K562 (cell line): ENCODE data around the gene SMYD1. TPM values are rescaled to one million over a fixed set of nuclear protein-coding genes. Genes with fewer than 3 reads are reported as not detected.
A peak's percentile ranks its signal among the peaks of the same experiment; 100 is the strongest.

Experiments
- ATAC-seq: fragments of 200-7000 bp; cut with Tn5 transposase; 3 replicates; pipeline ENCODE4 v1.9.1; 2020; ENCODE audit warnings: moderate library complexity
- BruUV-seq: library from RNA; stranded (reverse); fragments of 400-500 nt; replicated peaks from 2 replicates; lab custom pipeline; 2021; lab: Mats Ljungman, UMichigan
- CTCF ChIA-PET: fragments of 300-600 bp; formaldehyde crosslinking; extraction: SDS; loops from one replicate; lab custom pipeline; 2021; ENCODE audit warnings: low intra/inter-chr PET ratio; lab: Yijun Ruan, JAX
- POLR2A ChIA-PET: fragments of 300-600, 350-650 bp; sonication (Branson Sonifier 250); formaldehyde crosslinking; extraction: SDS; loops from one replicate; lab custom pipeline; 2021; ENCODE audit warnings: antibody characterized with exemption, inconsistent platforms; lab: Yijun Ruan, JAX
- DNase-seq, 4 experiments: peaks; one replicate each; pipeline versions ENCODE4 v3.0.0 to v3.0.0-alpha.2; 2011 to 2018; ENCODE audit warnings: low spot score in 3 of 4, mixed read lengths in 3 of 4; ENCODE audit errors: extremely low read depth in 1 of 4
- FAIRE-seq: peaks from 2 replicates; lab custom pipeline; 2011; peaks lifted over from hg19 to GRCh38; lab: Jason Lieb, UNC
- H2AFZ ChIP-seq: 2 replicates; pipeline ENCODE4 v1.6.0; 2011; ENCODE audit warnings: low read depth, low read length, control low read depth, inconsistent platforms
- H3K27ac ChIP-seq: fragments of 200-600 bp; 3 replicates; pipeline ENCODE4 v1.8.0; 2011; ENCODE audit warnings: low read depth, mild to moderate bottlenecking, control low read depth, inconsistent platforms, low read length, moderate library complexity, mixed read lengths; ENCODE audit errors: extremely low read depth
- H3K27me3 ChIP-seq, 2 experiments: fragments of 300-600 bp in 1 of 2; 2 replicates in 1 of 2; 3 replicates in 1 of 2; pipeline versions ENCODE4 v1.6.0 to v1.8.0; 2011; ENCODE audit warnings: inconsistent platforms in 2 of 2, low read length in 2 of 2, mild to moderate bottlenecking in 1 of 2, mixed read lengths in 1 of 2, moderate library complexity in 1 of 2; ENCODE audit not compliant: control insufficient read depth in 2 of 2, insufficient read depth in 2 of 2
- H3K36me3 ChIP-seq: fragments of 300-600 bp; 3 replicates; pipeline ENCODE4 v1.8.0; 2011; ENCODE audit warnings: mild to moderate bottlenecking, low read length, inconsistent platforms; ENCODE audit not compliant: control insufficient read depth, insufficient read depth
- H3K4me1 ChIP-seq, 2 experiments: fragments of 200-600 bp in 1 of 2; replicated peaks in 1 of 2; 2 replicates in 1 of 2; 3 replicates in 1 of 2; pipeline versions ENCODE4 v1.5.1 to v1.8.0; 2011; ENCODE audit warnings: inconsistent platforms in 2 of 2, low read length in 2 of 2, mild to moderate bottlenecking in 1 of 2, mixed read lengths in 1 of 2, moderate library complexity in 1 of 2; ENCODE audit not compliant: control insufficient read depth in 2 of 2, insufficient read depth in 2 of 2
- H3K4me2 ChIP-seq: 2 replicates; pipeline ENCODE4 v1.6.1; 2011; ENCODE audit warnings: low read length, control low read depth, inconsistent platforms, mixed read lengths; ENCODE audit not compliant: insufficient read depth
- H3K4me3 ChIP-seq: fragments of 200-600 bp; sonication (generic), shearing (Covaris generic); 2 replicates; pipeline ENCODE4 v1.5.1; 2016; ENCODE audit warnings: control low read depth, inconsistent platforms
- H3K79me2 ChIP-seq: fragments of 200-600 bp; 3 replicates; pipeline ENCODE4 v1.8.0; 2011; ENCODE audit warnings: low read length, inconsistent platforms; ENCODE audit not compliant: control insufficient read depth, insufficient read depth
- H3K9ac ChIP-seq, 2 experiments: 2 replicates each; pipeline versions ENCODE4 v1.6.0 to v1.6.1; 2011; ENCODE audit warnings: low read depth in 2 of 2, low read length in 2 of 2, control low read depth in 1 of 2, inconsistent platforms in 1 of 2, mild to moderate bottlenecking in 1 of 2, mixed read lengths in 1 of 2; ENCODE audit not compliant: insufficient read depth in 1 of 2
- H3K9me1 ChIP-seq: one replicate; pipeline ENCODE4 v1.6.0; 2011; ENCODE audit warnings: inconsistent platforms, mild to moderate bottlenecking, low read length, moderate library complexity; ENCODE audit not compliant: control insufficient read depth, insufficient read depth
- H3K9me3 ChIP-seq: replicated peaks from 2 replicates; pipeline ENCODE4 v1.5.1; 2011; ENCODE audit warnings: low read depth, low read length, inconsistent platforms; ENCODE audit not compliant: control insufficient read depth, insufficient read depth
- H4K20me1 ChIP-seq: replicated peaks from 2 replicates; pipeline ENCODE4 v1.6.1; 2011; ENCODE audit warnings: low read length, inconsistent platforms, mixed read lengths; ENCODE audit not compliant: control insufficient read depth, insufficient read depth
- ETS1 ChIP-seq: conservative IDR thresholded peaks from 2 replicates; pipeline ENCODE4 v1.6.1; 2011; ENCODE audit warnings: low read depth, mild to moderate bottlenecking, low read length; ENCODE audit not compliant: control insufficient read depth
- HMG20A ChIP-seq: fragments of 450-650 bp; formaldehyde crosslinking; conservative IDR thresholded peaks from 2 replicates; pipeline ENCODE4 v1.4.0; 2020; ENCODE audit warnings: mild to moderate bottlenecking, mixed read lengths
- PKNOX1 ChIP-seq: fragments of 450-650 bp; IDR thresholded peaks from 2 replicates; pipeline ENCODE4 v1.6.1; 2016
- ZNF639 ChIP-seq, 2 experiments: fragments of 200-800 bp in 1 of 2; sonication (Bioruptor generic) in 1 of 2; sonication (generic) in 1 of 2; formaldehyde crosslinking in 1 of 2; IDR thresholded peaks in 1 of 2; conservative IDR thresholded peaks in 1 of 2; 2 replicates each; pipeline versions ENCODE4 v1.5.0 to v1.6.1; 2016 to 2020; ENCODE audit warnings: missing compliant biosample characterization in 1 of 2, missing genetic modification characterization in 1 of 2, missing genetic modification reagents in 1 of 2
- WGBS: fragments of 100-300 bp; shearing (Covaris generic); methylation state at CpG from one replicate; pipeline ENCODE4 v1.1.6; 2016; ENCODE audit warnings: low coverage, mixed read lengths; ENCODE audit not compliant: insufficient coverage; ENCODE audit errors: missing lambda C conversion rate; 5-methylcytosine and 5-hydroxymethylcytosine counted together
- in situ Hi-C: fragments of 300-500 bp; cut with MboI; formaldehyde crosslinking; loops from 4 replicates; pipeline ENCODE4 v1.15.0; 2018; ENCODE audit warnings: inconsistent platforms, mixed read lengths
- intact Hi-C: fragments of 100-400 bp; cut with micrococcal nuclease; formaldehyde crosslinking; loops from 2 replicates; pipeline ENCODE4 v1.14.2; 2022
- polyA plus RNA-seq, 8 experiments: library from polyadenylated mRNA; depleted of rRNA in 4 of 8; stranded (reverse) in 5 of 8; unstranded in 3 of 8; fragments of >200 nt; fragmentation: Nextera tagmentation in 2 of 8; fragmentation: Illumina TruSeq in 1 of 8; extraction: Ambion mirVana in 2 of 8; extraction: Trizol in 1 of 8; gene quantifications; 2 replicates each; pipeline versions ENCODE4 v1.2.1 to v1.2.3, GENCODE V29; 2011 to 2014; ENCODE audit warnings: inconsistent platforms in 1 of 8, missing spikeins in 1 of 8
- total RNA-seq, 7 experiments: library from RNA; depleted of rRNA in 6 of 7; stranded (reverse); fragments of >200 nt in 6 of 7; fragmentation: Illumina TruSeq in 2 of 7; extraction: Trizol in 2 of 7; gene quantifications; 2 replicates each; pipeline versions ENCODE4 v1.2.1 to v1.2.3, GENCODE V29; 2011 to 2021; ENCODE audit warnings: low replicate concordance in 1 of 7
- TF ChIP-seq, protein P1 (sequence below), 2 experiments: fragments of 450-650 bp in 1 of 2; sonication (generic) in 1 of 2; formaldehyde crosslinking; conservative IDR thresholded peaks; 2 replicates each; pipeline versions ENCODE4 v1.4.0 to v1.8.1; 2020 to 2022; ENCODE audit warnings: mild to moderate bottlenecking in 1 of 2, missing genetic modification reagents in 1 of 2

Gene SMYD1
- total and polyA plus RNA-seq, 9 of the 15 experiments (the other 6 are each of a cell fraction or from before 2014, with no cell fraction given): not detected

DNA sequence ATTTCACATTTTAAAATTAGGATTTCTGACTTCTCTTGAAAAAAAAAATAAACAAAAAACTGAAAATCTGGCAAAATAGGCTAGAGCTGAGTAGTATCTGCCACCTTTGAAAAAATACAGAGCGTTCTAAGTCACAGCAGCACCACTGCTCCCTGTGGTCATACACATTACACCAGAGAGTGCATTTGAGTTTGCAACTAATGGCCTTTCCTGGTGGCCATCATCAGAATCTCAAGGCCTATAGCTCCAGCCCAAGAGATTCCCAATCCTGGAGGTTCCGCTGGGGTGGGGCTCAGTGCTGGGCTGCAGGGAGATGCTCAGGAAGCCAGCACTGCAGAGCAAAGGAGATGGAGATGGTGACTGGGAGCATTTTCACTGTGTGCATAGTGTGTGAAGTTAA is 17.5 kb downstream of the SMYD1 start:
- H3K9me3 ChIP-seq: no peaks in the 10 kb centered on the region
- H2AFZ ChIP-seq: no peak overlapping the region
- no peaks in the 10 kb centered on the region for H3K36me3 ChIP-seq
- no peaks in the 10 kb centered on the region for H3K79me2 ChIP-seq
- H3K4me3 ChIP-seq: no peak overlapping the region
- H3K27ac ChIP-seq: no peak overlapping the region
- WGBS: 21% methylated on average over 2 of the region's 2 CpGs
- in situ Hi-C loops (no loop called here), intact Hi-C loops (no loop called here)
- no peak for FAIRE-seq
- CTCF ChIA-PET: no interaction called here
- peak; percentile 66 for ATAC-seq
- no peak overlapping the region for H3K4me2 ChIP-seq
- peak in 1 of 4 experiments; percentile 15 for DNase-seq
- H3K27me3 ChIP-seq: peaks cover 10 to 28% of the 10 kb centered on the region in 2 experiments; a peak in 4 of 5 replicates
- 0 out of 5 replicates have a peak, but pooled peaks cover 0 to 3% of the 10 kb centered on the region in 2 experiments for H3K4me1 ChIP-seq
- TF ChIP-seq, protein P1, sequence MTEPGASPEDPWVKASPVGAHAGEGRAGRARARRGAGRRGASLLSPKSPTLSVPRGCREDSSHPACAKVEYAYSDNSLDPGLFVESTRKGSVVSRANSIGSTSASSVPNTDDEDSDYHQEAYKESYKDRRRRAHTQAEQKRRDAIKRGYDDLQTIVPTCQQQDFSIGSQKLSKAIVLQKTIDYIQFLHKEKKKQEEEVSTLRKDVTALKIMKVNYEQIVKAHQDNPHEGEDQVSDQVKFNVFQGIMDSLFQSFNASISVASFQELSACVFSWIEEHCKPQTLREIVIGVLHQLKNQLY (CRISPR knock-in tag; conservative IDR thresholded peaks at IDR 0.05): no peak
- TF ChIP-seq ZNF639 (CRISPR knock-in tag; conservative IDR thresholded peaks at IDR 0.05 in 1 of 2, IDR thresholded peaks at IDR 0.05 in 1 of 2) (no peak), HMG20A (no peak), PKNOX1 (no peak), ETS1 (no peak)
- TF ChIP-seq, all 486 proteins: peak for 0
- H3K9me1 ChIP-seq: no peaks in the 10 kb centered on the region
- POLR2A ChIA-PET: interaction anchor here (0.7 to 1.2 kb wide), 2 partner anchors 12 to 16 kb away, joined by 3 to 4 read pairs; no protein-coding TSS in a partner anchor
- no peaks in the 10 kb centered on the region for H4K20me1 ChIP-seq
- no TSS peak for BruUV-seq
- H3K9ac ChIP-seq: no peak overlapping the region
